CD14-positive monocyte (primary cell): ENCODE data around the gene SLC2A6. TPM values are rescaled to one million over a fixed set of nuclear protein-coding genes. Genes with fewer than 3 reads are reported as not detected.

Experiments
- DNase-seq, 3 donors: peaks; one replicate each; pipeline ENCODE4 v3.0.0-alpha.2; 2011 to 2022
- H2AFZ ChIP-seq: 2 replicates; pipeline ENCODE4 v1.6.0; 2012; ENCODE audit warnings: mild to moderate bottlenecking, low read depth, low read length, inconsistent platforms; ENCODE audit not compliant: insufficient read depth, poor library complexity, severe bottlenecking
- H3K27ac ChIP-seq, 2 donors: 1 replicate in 1 of 2; 2 replicates in 1 of 2; pipeline ENCODE4 v1.5.1; 2012 to 2013; ENCODE audit warnings: low read length in 2 of 2, control low read depth in 1 of 2, inconsistent platforms in 1 of 2, low read depth in 1 of 2, mild to moderate bottlenecking in 1 of 2
- H3K27me3 ChIP-seq, 2 donors: one replicate each; pipeline versions ENCODE4 v1.6.0 to v1.6.1; 2011 to 2013; ENCODE audit warnings: low read length in 2 of 2; ENCODE audit not compliant: control insufficient read depth in 2 of 2, insufficient read depth in 2 of 2
- H3K36me3 ChIP-seq, 2 donors: replicated peaks in 1 of 2; 1 replicate in 1 of 2; 2 replicates in 1 of 2; pipeline versions ENCODE4 v1.5.1 to v1.6.1; 2012 to 2013; ENCODE audit warnings: low read length in 2 of 2, control low read depth in 1 of 2, inconsistent platforms in 1 of 2, mild to moderate bottlenecking in 1 of 2; ENCODE audit not compliant: insufficient read depth in 2 of 2, control insufficient read depth in 1 of 2
- H3K4me1 ChIP-seq, 2 donors: 1 replicate in 1 of 2; 2 replicates in 1 of 2; pipeline versions ENCODE4 v1.5.1 to v1.6.1; 2012 to 2013; ENCODE audit warnings: low read length in 2 of 2, control low read depth in 1 of 2, inconsistent platforms in 1 of 2, mild to moderate bottlenecking in 1 of 2, moderate library complexity in 1 of 2; ENCODE audit not compliant: insufficient read depth in 2 of 2, control insufficient read depth in 1 of 2
- H3K4me2 ChIP-seq: replicated peaks from 2 replicates; pipeline ENCODE3; 2012; ENCODE audit warnings: low read length, moderate library complexity, mild to moderate bottlenecking; ENCODE audit not compliant: poor library complexity, severe bottlenecking; ENCODE audit errors: extremely low read depth
- H3K4me3 ChIP-seq, 3 experiments: fragments of 200-600 bp in 1 of 3; sonication (generic) in 1 of 3; replicated peaks in 1 of 3; 1 replicate in 2 of 3; 2 replicates in 1 of 3; pipeline ENCODE4 v1.5.1; 2011 to 2013; ENCODE audit warnings: low read length in 3 of 3, mild to moderate bottlenecking in 3 of 3, control low read depth in 2 of 3, low read depth in 2 of 3, inconsistent platforms in 1 of 3, moderate library complexity in 1 of 3
- H3K79me2 ChIP-seq: 2 replicates; pipeline ENCODE4 v1.6.0; 2012; ENCODE audit warnings: mild to moderate bottlenecking, control low read depth, inconsistent platforms, low read length, moderate library complexity; ENCODE audit not compliant: insufficient read depth
- H3K9ac ChIP-seq: 2 replicates; pipeline ENCODE4 v1.6.0; 2017; ENCODE audit warnings: low read length, mild to moderate bottlenecking; ENCODE audit not compliant: insufficient read depth, poor library complexity, severe bottlenecking
- H3K9me3 ChIP-seq, 2 donors: replicated peaks in 1 of 2; 1 replicate in 1 of 2; 2 replicates in 1 of 2; pipeline versions ENCODE4 v1.5.1 to v1.6.1; 2012 to 2013; ENCODE audit warnings: low read length in 2 of 2, control low read depth in 1 of 2; ENCODE audit not compliant: control insufficient read depth in 1 of 2, insufficient read depth in 1 of 2
- H4K20me1 ChIP-seq: 2 replicates; pipeline ENCODE4 v1.6.0; 2012; ENCODE audit warnings: mild to moderate bottlenecking, low read length, control low read depth, moderate library complexity; ENCODE audit not compliant: insufficient read depth
- H3K27ac Mint-ChIP-seq, 7 donors: one replicate each; pipeline ENCODE4 v1.8.0; 2020; ENCODE audit warnings: mild to moderate bottlenecking in 7 of 7, mixed read lengths in 7 of 7, moderate library complexity in 6 of 7, inconsistent platforms in 2 of 7
- H3K27me3 Mint-ChIP-seq, 3 donors: one replicate each; pipeline ENCODE4 v1.8.0; 2021 to 2022; ENCODE audit warnings: low read depth in 3 of 3, mild to moderate bottlenecking in 3 of 3, mixed read lengths in 3 of 3, moderate library complexity in 3 of 3, inconsistent platforms in 1 of 3
- H3K36me3 Mint-ChIP-seq, 2 donors: one replicate each; pipeline ENCODE4 v1.8.0; 2020; ENCODE audit warnings: mixed read lengths in 2 of 2, inconsistent platforms in 1 of 2, mild to moderate bottlenecking in 1 of 2
- H3K4me1 Mint-ChIP-seq: one replicate; pipeline ENCODE4 v1.8.0; 2020; ENCODE audit warnings: mild to moderate bottlenecking, mixed read lengths
- H3K4me3 Mint-ChIP-seq, 2 donors: one replicate each; pipeline ENCODE4 v1.8.0; 2020; ENCODE audit warnings: mild to moderate bottlenecking in 2 of 2, mixed read lengths in 2 of 2, moderate library complexity in 1 of 2
- H3K9me3 Mint-ChIP-seq, 7 donors: one replicate each; pipeline ENCODE4 v1.8.0; 2020 to 2022; ENCODE audit warnings: mixed read lengths in 7 of 7, mild to moderate bottlenecking in 6 of 7, moderate library complexity in 6 of 7, inconsistent platforms in 2 of 7
- CTCF ChIP-seq: fragments of 200-600 bp; IDR thresholded peaks from one replicate; pipeline ENCODE4 v1.8.0; 2022; ENCODE audit warnings: antibody characterized with exemption, mild to moderate bottlenecking
- WGBS: methylation state at CpG from one replicate; pipeline ENCODE4 v1.1.5; 2013; ENCODE audit warnings: missing lambda C conversion rate; ENCODE audit not compliant: insufficient coverage; 5-methylcytosine and 5-hydroxymethylcytosine counted together
- intact Hi-C, 2 donors: fragments of 100-400 bp; cut with micrococcal nuclease; formaldehyde crosslinking; loops; one replicate each; pipeline versions ENCODE4 v1.15.0 to v1.15.1; 2023
- polyA plus RNA-seq, 3 donors: library from polyadenylated mRNA; depleted of rRNA in 1 of 3; unstranded in 2 of 3; stranded (reverse) in 1 of 3; fragments of 300-500 nt in 2 of 3; fragments of >200 nt in 1 of 3; fragmentation: Illumina TruSeq in 2 of 3; gene quantifications; 1 replicate in 2 of 3; 2 replicates in 1 of 3; pipeline ENCODE4 v1.2.3, GENCODE V29; 2012 to 2021

The SLC2A6 gene
- polyA plus RNA-seq, 3 donors: 43.2 to 127 (median 60.4) TPM

GRCh38 chr9:133428617-133429101, 50.2 kb downstream of the SLC2A6 start:
- intact Hi-C loops: no loop called here
- Histone ChIP-seq H3K79me2 (no peaks in the 10 kb centered on the region), H3K4me1 (peaks cover 5 to 8% of the 10 kb centered on the region in 2 donors), H4K20me1 (no peaks in the 10 kb centered on the region), H3K9me3 (peaks cover 4 to 16% of the 10 kb centered on the region in 2 donors), H2AFZ (no peak overlapping the region), H3K36me3 (no peaks in the 10 kb centered on the region), H3K27me3 (peaks cover 13 to 26% of the 10 kb centered on the region in 2 donors), H3K27ac (no peak overlapping the region), H3K9ac (no peak overlapping the region), H3K4me3 (no peak overlapping the region), H3K4me2 (no peak overlapping the region)
- H3K27ac Mint-ChIP-seq: no peak overlapping the region
- H3K4me1 Mint-ChIP-seq: peaks cover 4% of the 10 kb centered on the region
- TF ChIP-seq CTCF: no peak
- WGBS: under 1% methylated on average over 54 of the region's 57 CpGs
- H3K4me3 Mint-ChIP-seq: peak overlapping the region in 1 of 2 donors; percentile 55
- H3K27me3 Mint-ChIP-seq: peaks cover 28 to 45% (median 39%) of the 10 kb centered on the region in 3 donors
- no peaks in the 10 kb centered on the region for H3K36me3 Mint-ChIP-seq
- no peak for DNase-seq
- H3K9me3 Mint-ChIP-seq: peaks cover 0 to 10% (median 4%) of the 10 kb centered on the region in 7 donors

- H3K4me3 ChIP-seq: no peak overlapping the region
- TF ChIP-seq CTCF: no peak
- 69% methylated on average over 9 of the region's 10 CpGs for WGBS
- H3K4me2 ChIP-seq: no peak overlapping the region
- Mint-ChIP-seq H3K27ac (no peak overlapping the region), H3K4me3 (peak overlapping the region; percentile 27 to 73), H3K36me3 (no peaks in the 10 kb centered on the region), H3K4me1 (peaks cover 4% of the 10 kb centered on the region), H3K27me3 (peaks cover 28 to 45% (median 39%) of the 10 kb centered on the region in 3 donors), H3K9me3 (peaks cover 0 to 8% (median 4%) of the 10 kb centered on the region in 7 donors)
- peaks cover 5 to 8% of the 10 kb centered on the region in 2 donors for H3K4me1 ChIP-seq
- no peaks in the 10 kb centered on the region for H3K79me2 ChIP-seq
- intact Hi-C loops: no loop called here
- no peak overlapping the region for H3K9ac ChIP-seq
- H3K9me3 ChIP-seq: peaks cover 4 to 16% of the 10 kb centered on the region in 2 donors
- H2AFZ ChIP-seq: no peak overlapping the region
- H4K20me1 ChIP-seq: no peaks in the 10 kb centered on the region
- no peaks in the 10 kb centered on the region for H3K36me3 ChIP-seq
- peaks cover 13 to 26% of the 10 kb centered on the region in 2 donors for H3K27me3 ChIP-seq
- H3K27ac ChIP-seq: no peak overlapping the region
- DNase-seq: no peak
Observed at GRCh38 chr9:133427658-133428348, 51.1 kb downstream of the SLC2A6 start.
